ENCODE results near the gene RCAN2.

DNA sequence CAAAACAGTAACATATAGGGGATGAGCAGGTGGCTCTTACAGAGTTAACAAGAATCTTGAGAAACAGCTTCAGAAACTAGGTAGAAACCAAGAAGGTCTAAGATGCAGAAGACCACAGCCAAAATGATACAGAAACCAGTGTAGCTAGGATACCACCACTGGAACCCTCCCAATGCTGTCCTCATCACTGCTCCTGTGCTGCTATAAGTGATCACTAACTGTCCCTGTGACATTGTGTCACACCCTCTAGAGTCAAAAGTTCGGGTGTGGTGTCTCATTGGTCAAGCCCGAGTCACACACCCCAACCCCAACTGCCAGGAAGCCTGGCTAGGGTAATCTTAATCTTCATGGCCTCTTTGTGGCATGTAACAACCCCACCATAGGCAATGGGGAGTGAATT, 153.1 kb downstream of the RCAN2 start:
- TF ChIP-seq, protein P1, sequence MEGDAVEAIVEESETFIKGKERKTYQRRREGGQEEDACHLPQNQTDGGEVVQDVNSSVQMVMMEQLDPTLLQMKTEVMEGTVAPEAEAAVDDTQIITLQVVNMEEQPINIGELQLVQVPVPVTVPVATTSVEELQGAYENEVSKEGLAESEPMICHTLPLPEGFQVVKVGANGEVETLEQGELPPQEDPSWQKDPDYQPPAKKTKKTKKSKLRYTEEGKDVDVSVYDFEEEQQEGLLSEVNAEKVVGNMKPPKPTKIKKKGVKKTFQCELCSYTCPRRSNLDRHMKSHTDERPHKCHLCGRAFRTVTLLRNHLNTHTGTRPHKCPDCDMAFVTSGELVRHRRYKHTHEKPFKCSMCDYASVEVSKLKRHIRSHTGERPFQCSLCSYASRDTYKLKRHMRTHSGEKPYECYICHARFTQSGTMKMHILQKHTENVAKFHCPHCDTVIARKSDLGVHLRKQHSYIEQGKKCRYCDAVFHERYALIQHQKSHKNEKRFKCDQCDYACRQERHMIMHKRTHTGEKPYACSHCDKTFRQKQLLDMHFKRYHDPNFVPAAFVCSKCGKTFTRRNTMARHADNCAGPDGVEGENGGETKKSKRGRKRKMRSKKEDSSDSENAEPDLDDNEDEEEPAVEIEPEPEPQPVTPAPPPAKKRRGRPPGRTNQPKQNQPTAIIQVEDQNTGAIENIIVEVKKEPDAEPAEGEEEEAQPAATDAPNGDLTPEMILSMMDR (IDR thresholded peaks at IDR 0.05): no peak
- TF ChIP-seq, protein P2, sequence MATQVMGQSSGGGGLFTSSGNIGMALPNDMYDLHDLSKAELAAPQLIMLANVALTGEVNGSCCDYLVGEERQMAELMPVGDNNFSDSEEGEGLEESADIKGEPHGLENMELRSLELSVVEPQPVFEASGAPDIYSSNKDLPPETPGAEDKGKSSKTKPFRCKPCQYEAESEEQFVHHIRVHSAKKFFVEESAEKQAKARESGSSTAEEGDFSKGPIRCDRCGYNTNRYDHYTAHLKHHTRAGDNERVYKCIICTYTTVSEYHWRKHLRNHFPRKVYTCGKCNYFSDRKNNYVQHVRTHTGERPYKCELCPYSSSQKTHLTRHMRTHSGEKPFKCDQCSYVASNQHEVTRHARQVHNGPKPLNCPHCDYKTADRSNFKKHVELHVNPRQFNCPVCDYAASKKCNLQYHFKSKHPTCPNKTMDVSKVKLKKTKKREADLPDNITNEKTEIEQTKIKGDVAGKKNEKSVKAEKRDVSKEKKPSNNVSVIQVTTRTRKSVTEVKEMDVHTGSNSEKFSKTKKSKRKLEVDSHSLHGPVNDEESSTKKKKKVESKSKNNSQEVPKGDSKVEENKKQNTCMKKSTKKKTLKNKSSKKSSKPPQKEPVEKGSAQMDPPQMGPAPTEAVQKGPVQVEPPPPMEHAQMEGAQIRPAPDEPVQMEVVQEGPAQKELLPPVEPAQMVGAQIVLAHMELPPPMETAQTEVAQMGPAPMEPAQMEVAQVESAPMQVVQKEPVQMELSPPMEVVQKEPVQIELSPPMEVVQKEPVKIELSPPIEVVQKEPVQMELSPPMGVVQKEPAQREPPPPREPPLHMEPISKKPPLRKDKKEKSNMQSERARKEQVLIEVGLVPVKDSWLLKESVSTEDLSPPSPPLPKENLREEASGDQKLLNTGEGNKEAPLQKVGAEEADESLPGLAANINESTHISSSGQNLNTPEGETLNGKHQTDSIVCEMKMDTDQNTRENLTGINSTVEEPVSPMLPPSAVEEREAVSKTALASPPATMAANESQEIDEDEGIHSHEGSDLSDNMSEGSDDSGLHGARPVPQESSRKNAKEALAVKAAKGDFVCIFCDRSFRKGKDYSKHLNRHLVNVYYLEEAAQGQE (IDR thresholded peaks at IDR 0.05; ENCODE audit: insufficient read depth in 1 of 2, low read depth in 2 of 2, low read length in 1 of 2): no peak
